Measurements from ENCODE around the gene FAM120C. TPM values are rescaled to one million over a fixed set of nuclear protein-coding genes. Genes with fewer than 3 reads are reported as not detected.

Gene FAM120C
- total and polyA plus RNA-seq, 2 of the 4 experiments (the other 2 are of a cell fraction), result 3.4 to 3.6 TPM

DNA sequence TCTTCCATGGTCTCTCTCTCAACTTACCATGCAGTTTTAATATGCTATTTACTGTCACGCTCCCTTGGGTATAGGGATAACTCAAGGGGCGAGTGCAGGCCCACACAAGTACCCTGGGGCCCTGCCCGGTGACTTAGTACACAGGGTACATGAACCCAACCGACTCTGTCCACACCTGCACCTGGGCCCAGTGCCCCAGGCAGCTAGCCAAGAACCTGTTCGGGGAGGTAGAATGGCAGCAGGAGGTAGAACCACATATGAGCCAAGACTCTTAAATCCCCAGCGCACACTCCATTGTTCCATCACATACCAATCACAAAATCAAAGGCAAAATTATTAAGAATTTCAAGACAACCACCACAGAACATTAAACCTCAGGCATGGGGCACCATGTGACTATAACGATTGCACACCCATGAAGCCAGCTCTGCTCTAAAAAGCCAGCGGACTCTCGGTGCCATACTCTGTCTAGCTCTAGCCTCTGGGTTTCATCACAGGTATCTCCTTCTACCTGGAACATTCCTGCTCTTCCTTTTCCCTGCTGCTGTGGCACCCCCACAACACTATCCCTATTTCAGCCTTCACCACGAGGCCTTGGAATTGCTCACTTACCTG lies 153.4 kb downstream of the FAM120C start:
- WGBS, 2 experiments (ENCODE audit: extremely low coverage in 2 of 2, insufficient read length in 1 of 2), result 93% methylated on average over 2 of the region's 10 CpGs; no CpG with 5 or more reads in 1 of the 2 experiments

More for the DNA sequence above, 153.4 kb downstream of the FAM120C start:
- no peak overlapping the region for H4K8ac ChIP-seq (ENCODE audit: low read depth in 2 of 2, low read length in 2 of 2)
- dilution Hi-C loops (cut with HindIII; ENCODE audit: low sequenced_read_pairs, unreplicated experiment), result no loop called here
- H3K18ac ChIP-seq (ENCODE audit: low read depth, low read length), result no peak overlapping the region
- H3K79me1 ChIP-seq (ENCODE audit: low read depth in 1 of 2, low read length in 2 of 2), result peaks cover 7 to 9% of the 10 kb centered on the region in 2 experiments; a peak in 2 of 4 replicates
- no peak overlapping the region for H2BK15ac ChIP-seq (ENCODE audit: low read depth, low read length)
- CTCF ChIA-PET, result interaction anchor here (0.5 to 1.3 kb wide), 3 partner anchors 13 to 151 kb away, joined by 3 to 4 read pairs (median 3); no protein-coding TSS in a partner anchor
- intact Hi-C loops (cut with micrococcal nuclease), result no loop called here
- no peak overlapping the region for H3K56ac ChIP-seq (ENCODE audit: extremely low read depth, insufficient read depth, low read length)
- no peak overlapping the region for H2BK20ac ChIP-seq (ENCODE audit: low read depth, low read length)
- H4K91ac ChIP-seq (ENCODE audit: insufficient read depth, low read depth, low read length), result no peak overlapping the region
- BruUV-seq (replicated peaks), result no TSS peak
- no peak for ATAC-seq (ENCODE audit: low read depth)
- H3K9me3 ChIP-seq (ENCODE audit: control insufficient read depth, insufficient read depth, low read length), result no peaks in the 10 kb centered on the region
- H2AK9ac ChIP-seq (replicated peaks; ENCODE audit: low read depth, low read length, poor library complexity), result no peak overlapping the region
- no peak overlapping the region for H3K23ac ChIP-seq (ENCODE audit: low read depth, low read length)
- no peaks in the 10 kb centered on the region; the same call in 1 of the 2 replicates for H3K9me1 ChIP-seq (ENCODE audit: insufficient read depth, low read length)
- no peak overlapping the region for H2BK5ac ChIP-seq (ENCODE audit: low read depth, low read length, poor library complexity, severe bottlenecking)
- in situ Hi-C loops (cut with MboI; ENCODE audit: low sequenced_read_pairs), result loop anchor here (25.0 kb wide), 1 partner anchor 408 kb away; the partner anchor contains the start of gene TSR2
- H3K36me3 ChIP-seq (ENCODE audit: control insufficient read depth, insufficient read depth, low read length), result peaks cover 11% of the 10 kb centered on the region
- H3K14ac ChIP-seq (replicated peaks; ENCODE audit: low read depth, low read length), result no peak overlapping the region
- no peak overlapping the region for H3K9ac ChIP-seq (ENCODE audit: low read depth, low read length)
- no peak overlapping the region for H3K4me3 ChIP-seq (ENCODE audit: insufficient read depth, low read depth, low read length)
- no peak overlapping the region for H2BK120ac ChIP-seq (ENCODE audit: low read depth, low read length)
- TF ChIP-seq RCOR1 (IDR thresholded peaks at IDR 0.05; ENCODE audit: insufficient replicate concordance, low read length), result no peak
- no peak for TF ChIP-seq MAZ (IDR thresholded peaks at IDR 0.05; ENCODE audit: borderline replicate concordance, low read depth, low read length)
- DNase-seq, result no peak
- peaks cover 2% of the 10 kb centered on the region; the same call in 1 of the 2 replicates for H3K27me3 ChIP-seq (ENCODE audit: control insufficient read depth, insufficient read depth, low read length)
- no peak overlapping the region for H3K4ac ChIP-seq (ENCODE audit: low read depth, low read length)
- no peak overlapping the region for H4K5ac ChIP-seq (ENCODE audit: low read depth, low read length)
- no peak overlapping the region for H3K4me2 ChIP-seq (ENCODE audit: low read depth, low read length)
- H3K4me1 ChIP-seq (ENCODE audit: control insufficient read depth, insufficient read depth, low read length), result no peaks in the 10 kb centered on the region
- H2AFZ ChIP-seq (replicated peaks; ENCODE audit: low read length, poor library complexity), result no peak overlapping the region
- no peak overlapping the region for H3K27ac ChIP-seq (ENCODE audit: insufficient read depth, low read length)
- POLR2A ChIA-PET (ENCODE audit: unreplicated experiment), result no interaction called here
- H2AK5ac ChIP-seq (ENCODE audit: low read depth, low read length), result no peak overlapping the region
- H4K20me1 ChIP-seq (ENCODE audit: insufficient read depth, low read length), result no peaks in the 10 kb centered on the region

Data from IMR-90 (cell line).